Stimulated activated CD4-positive, alpha-beta T cell treated with anti-CD3 and anti-CD28 coated beads, Interleukin-1b, Interleukin-23, amount 100 ng/mL, for 4 hours (primary cell): ENCODE data around the gene DUSP11.
"Not testable (repeated sequence)": the region's sequence is repeated elsewhere in the genome, so short reads cannot be mapped to it uniquely, and the experiment has no call there.

Source experiments
- DNase-seq, 2 donors: peaks; one replicate each; pipeline ENCODE4 v3.0.0-alpha.2; 2020; ENCODE audit warnings: low read depth in 2 of 2

The DUSP11 gene

DNA sequence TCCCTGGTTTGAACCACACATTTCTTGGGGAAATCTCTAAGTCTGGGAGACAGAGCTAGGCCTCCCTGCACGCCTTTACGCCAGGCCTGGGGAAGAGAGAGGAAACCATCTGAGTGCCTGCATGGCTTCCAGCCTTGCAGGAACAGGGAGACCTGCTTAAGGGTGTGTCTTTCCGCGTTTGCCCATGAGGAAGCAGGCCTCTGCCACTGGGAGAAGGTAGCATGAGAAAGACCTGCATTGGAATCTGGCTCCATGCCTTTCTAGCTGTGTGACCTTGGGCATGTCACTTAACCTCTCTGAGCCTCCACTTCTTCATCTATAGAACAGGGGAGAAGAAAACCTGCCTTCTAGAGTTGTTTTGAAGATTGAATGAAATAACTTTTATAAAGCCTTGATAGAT, 62.2 kb downstream of the DUSP11 start:
- DNase-seq, result not testable (repeated sequence)

- DNase-seq, result no peak
Observed at GRCh38 chr2:73717251-73717606, 62.7 kb downstream of the DUSP11 start.

- DNase-seq, result no peak
Observed at GRCh38 chr2:73716543-73717250, 63.2 kb downstream of the DUSP11 start.

GRCh38 chr2:73714091-73714490, 65.8 kb downstream of the DUSP11 start:
- DNase-seq, result no peak
